ENCODE results near the gene TMTC3. TPM values are rescaled to one million over a fixed set of nuclear protein-coding genes. Genes with fewer than 3 reads are reported as not detected.

Gene TMTC3
- total and polyA plus RNA-seq, 4 donors = 3.0 to 28.2 (median 6.3) TPM

DNA sequence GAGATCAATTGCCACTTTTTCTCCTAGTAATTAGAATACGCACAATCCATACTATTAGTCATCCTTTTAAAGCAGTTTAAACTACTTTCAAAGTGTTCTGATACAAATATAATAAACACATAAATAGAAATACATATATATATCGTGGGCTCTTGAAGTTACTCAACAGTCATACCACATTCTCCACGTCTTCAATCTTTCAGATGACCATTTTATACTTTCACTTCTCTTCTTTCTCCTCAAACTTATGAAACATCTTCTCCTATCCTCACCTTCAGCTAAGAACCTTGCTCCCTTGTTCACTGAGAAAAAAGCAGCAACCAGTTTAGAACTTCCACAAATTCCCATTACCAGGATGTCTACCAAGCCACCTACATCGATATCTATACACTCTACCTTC, 19.4 kb upstream of the TMTC3 start:
- H3K27ac ChIP-seq (ENCODE audit: low read depth in 1 of 2, low read length in 2 of 2) = no peak overlapping the region
- TF ChIP-seq, protein P1, sequence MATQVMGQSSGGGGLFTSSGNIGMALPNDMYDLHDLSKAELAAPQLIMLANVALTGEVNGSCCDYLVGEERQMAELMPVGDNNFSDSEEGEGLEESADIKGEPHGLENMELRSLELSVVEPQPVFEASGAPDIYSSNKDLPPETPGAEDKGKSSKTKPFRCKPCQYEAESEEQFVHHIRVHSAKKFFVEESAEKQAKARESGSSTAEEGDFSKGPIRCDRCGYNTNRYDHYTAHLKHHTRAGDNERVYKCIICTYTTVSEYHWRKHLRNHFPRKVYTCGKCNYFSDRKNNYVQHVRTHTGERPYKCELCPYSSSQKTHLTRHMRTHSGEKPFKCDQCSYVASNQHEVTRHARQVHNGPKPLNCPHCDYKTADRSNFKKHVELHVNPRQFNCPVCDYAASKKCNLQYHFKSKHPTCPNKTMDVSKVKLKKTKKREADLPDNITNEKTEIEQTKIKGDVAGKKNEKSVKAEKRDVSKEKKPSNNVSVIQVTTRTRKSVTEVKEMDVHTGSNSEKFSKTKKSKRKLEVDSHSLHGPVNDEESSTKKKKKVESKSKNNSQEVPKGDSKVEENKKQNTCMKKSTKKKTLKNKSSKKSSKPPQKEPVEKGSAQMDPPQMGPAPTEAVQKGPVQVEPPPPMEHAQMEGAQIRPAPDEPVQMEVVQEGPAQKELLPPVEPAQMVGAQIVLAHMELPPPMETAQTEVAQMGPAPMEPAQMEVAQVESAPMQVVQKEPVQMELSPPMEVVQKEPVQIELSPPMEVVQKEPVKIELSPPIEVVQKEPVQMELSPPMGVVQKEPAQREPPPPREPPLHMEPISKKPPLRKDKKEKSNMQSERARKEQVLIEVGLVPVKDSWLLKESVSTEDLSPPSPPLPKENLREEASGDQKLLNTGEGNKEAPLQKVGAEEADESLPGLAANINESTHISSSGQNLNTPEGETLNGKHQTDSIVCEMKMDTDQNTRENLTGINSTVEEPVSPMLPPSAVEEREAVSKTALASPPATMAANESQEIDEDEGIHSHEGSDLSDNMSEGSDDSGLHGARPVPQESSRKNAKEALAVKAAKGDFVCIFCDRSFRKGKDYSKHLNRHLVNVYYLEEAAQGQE (IDR thresholded peaks at IDR 0.05) = no peak
- TF ChIP-seq YY1 (IDR thresholded peaks at IDR 0.05) (no peak), JUND (IDR thresholded peaks at IDR 0.05) (no peak), EGR1 (IDR thresholded peaks at IDR 0.05; ENCODE audit: low read depth in 2 of 2) (no peak), FOXA2 (IDR thresholded peaks at IDR 0.05) (no peak), GABPA (IDR thresholded peaks at IDR 0.05 in 1 of 2, conservative IDR thresholded peaks at IDR 0.05 in 1 of 2) (no peak), FOXA1 (IDR thresholded peaks at IDR 0.05) (no peak), NR2F2 (IDR thresholded peaks at IDR 0.05) (no peak), HNF4G (IDR thresholded peaks at IDR 0.05) (no peak), RAD21 (IDR thresholded peaks at IDR 0.05) (no peak), RXRA (IDR thresholded peaks at IDR 0.05) (no peak), HNF4A (conservative IDR thresholded peaks at IDR 0.05) (no peak), SP1 (IDR thresholded peaks at IDR 0.05) (no peak)
- TF ChIP-seq, protein P2, sequence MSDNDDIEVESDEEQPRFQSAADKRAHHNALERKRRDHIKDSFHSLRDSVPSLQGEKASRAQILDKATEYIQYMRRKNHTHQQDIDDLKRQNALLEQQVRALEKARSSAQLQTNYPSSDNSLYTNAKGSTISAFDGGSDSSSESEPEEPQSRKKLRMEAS (IDR thresholded peaks at IDR 0.05) = no peak
- TF ChIP-seq, protein P3, sequence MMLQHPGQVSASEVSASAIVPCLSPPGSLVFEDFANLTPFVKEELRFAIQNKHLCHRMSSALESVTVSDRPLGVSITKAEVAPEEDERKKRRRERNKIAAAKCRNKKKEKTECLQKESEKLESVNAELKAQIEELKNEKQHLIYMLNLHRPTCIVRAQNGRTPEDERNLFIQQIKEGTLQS (IDR thresholded peaks at IDR 0.05) = no peak
- TF ChIP-seq, protein P4, sequence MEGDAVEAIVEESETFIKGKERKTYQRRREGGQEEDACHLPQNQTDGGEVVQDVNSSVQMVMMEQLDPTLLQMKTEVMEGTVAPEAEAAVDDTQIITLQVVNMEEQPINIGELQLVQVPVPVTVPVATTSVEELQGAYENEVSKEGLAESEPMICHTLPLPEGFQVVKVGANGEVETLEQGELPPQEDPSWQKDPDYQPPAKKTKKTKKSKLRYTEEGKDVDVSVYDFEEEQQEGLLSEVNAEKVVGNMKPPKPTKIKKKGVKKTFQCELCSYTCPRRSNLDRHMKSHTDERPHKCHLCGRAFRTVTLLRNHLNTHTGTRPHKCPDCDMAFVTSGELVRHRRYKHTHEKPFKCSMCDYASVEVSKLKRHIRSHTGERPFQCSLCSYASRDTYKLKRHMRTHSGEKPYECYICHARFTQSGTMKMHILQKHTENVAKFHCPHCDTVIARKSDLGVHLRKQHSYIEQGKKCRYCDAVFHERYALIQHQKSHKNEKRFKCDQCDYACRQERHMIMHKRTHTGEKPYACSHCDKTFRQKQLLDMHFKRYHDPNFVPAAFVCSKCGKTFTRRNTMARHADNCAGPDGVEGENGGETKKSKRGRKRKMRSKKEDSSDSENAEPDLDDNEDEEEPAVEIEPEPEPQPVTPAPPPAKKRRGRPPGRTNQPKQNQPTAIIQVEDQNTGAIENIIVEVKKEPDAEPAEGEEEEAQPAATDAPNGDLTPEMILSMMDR (IDR thresholded peaks at IDR 0.05; ENCODE audit: low read depth, low read length, missing input control) = no peak
- no peak overlapping the region for H3K4me3 ChIP-seq (ENCODE audit: low read depth in 1 of 3, low read length in 3 of 3)
- no peak for DNase-seq (ENCODE audit: low spot score)
- 68% methylated on average over 4 of the region's 4 CpGs for WGBS
- no peaks in the 10 kb centered on the region for H3K27me3 ChIP-seq (ENCODE audit: control insufficient read depth in 4 of 4, insufficient read depth in 4 of 4, low read length in 3 of 4)
- H3K4me1 ChIP-seq (ENCODE audit: control insufficient read depth in 4 of 4, insufficient read depth in 4 of 4, low read length in 3 of 4) = no peaks in the 10 kb centered on the region
- no peaks in the 10 kb centered on the region for H3K9me3 ChIP-seq (ENCODE audit: control insufficient read depth in 4 of 4, low read length in 3 of 4)
- no peak overlapping the region for H3K9ac ChIP-seq (ENCODE audit: low read depth in 1 of 2, low read length in 2 of 2)
- H3K36me3 ChIP-seq (ENCODE audit: control insufficient read depth in 4 of 4, insufficient read depth in 3 of 4, low read depth in 1 of 4, low read length in 3 of 4) = peaks cover 0 to 5% (median 1%) of the 10 kb centered on the region in 4 donors

DNA sequence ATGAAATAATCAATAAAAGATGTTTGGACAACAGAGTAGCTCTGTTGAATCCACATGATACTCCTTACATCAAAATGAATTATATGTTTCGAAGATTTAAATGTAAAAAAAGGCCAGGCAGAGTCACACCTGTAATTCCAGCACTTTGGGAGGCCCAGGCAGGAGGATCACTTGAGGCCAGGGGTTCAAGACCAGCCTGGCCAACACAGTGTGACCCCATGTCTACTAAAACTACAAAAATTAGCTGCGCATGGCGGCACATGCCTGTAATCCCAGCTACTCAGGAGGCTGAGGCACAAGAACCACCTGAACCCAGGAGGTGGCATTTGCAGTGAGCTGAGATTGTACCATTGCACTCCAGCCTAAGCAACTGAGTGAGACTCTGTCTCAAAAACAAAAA, 15.0 kb upstream of the TMTC3 start:
- no peak overlapping the region for H3K27ac ChIP-seq (ENCODE audit: low read depth in 1 of 2, low read length in 2 of 2)
- no peak overlapping the region for H3K4me3 ChIP-seq (ENCODE audit: low read depth in 1 of 3, low read length in 3 of 3)
- TF ChIP-seq FOXA1 (IDR thresholded peaks at IDR 0.05) (no peak), FOXA2 (IDR thresholded peaks at IDR 0.05) (no peak), HNF4G (IDR thresholded peaks at IDR 0.05) (no peak)
- TF ChIP-seq, protein P5, sequence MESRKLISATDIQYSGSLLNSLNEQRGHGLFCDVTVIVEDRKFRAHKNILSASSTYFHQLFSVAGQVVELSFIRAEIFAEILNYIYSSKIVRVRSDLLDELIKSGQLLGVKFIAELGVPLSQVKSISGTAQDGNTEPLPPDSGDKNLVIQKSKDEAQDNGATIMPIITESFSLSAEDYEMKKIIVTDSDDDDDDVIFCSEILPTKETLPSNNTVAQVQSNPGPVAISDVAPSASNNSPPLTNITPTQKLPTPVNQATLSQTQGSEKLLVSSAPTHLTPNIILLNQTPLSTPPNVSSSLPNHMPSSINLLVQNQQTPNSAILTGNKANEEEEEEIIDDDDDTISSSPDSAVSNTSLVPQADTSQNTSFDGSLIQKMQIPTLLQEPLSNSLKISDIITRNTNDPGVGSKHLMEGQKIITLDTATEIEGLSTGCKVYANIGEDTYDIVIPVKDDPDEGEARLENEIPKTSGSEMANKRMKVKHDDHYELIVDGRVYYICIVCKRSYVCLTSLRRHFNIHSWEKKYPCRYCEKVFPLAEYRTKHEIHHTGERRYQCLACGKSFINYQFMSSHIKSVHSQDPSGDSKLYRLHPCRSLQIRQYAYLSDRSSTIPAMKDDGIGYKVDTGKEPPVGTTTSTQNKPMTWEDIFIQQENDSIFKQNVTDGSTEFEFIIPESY (IDR thresholded peaks at IDR 0.05) = no peak
- 99% methylated on average over 3 of the region's 3 CpGs for WGBS
- H3K27me3 ChIP-seq (ENCODE audit: control insufficient read depth in 4 of 4, insufficient read depth in 4 of 4, low read length in 3 of 4) = no peaks in the 10 kb centered on the region
- no peaks in the 10 kb centered on the region for H3K9me3 ChIP-seq (ENCODE audit: control insufficient read depth in 4 of 4, low read length in 3 of 4)
- peaks cover 0 to 5% (median 2%) of the 10 kb centered on the region in 4 donors for H3K36me3 ChIP-seq (ENCODE audit: control insufficient read depth in 4 of 4, insufficient read depth in 3 of 4, low read depth in 1 of 4, low read length in 3 of 4)
- H3K9ac ChIP-seq (ENCODE audit: low read depth in 1 of 2, low read length in 2 of 2) = no peak overlapping the region
- no peaks in the 10 kb centered on the region for H3K4me1 ChIP-seq (ENCODE audit: control insufficient read depth in 4 of 4, insufficient read depth in 4 of 4, low read length in 3 of 4)
- DNase-seq (ENCODE audit: low spot score) = no peak

Measured in liver (tissue), 9 donors.